Small intestine (tissue), 7 donors: Measurements from ENCODE around the gene OIT3. TPM values are rescaled to one million over a fixed set of nuclear protein-coding genes. Genes with fewer than 3 reads are reported as not detected.
"Not testable (repeated sequence)": the region's sequence is repeated elsewhere in the genome, so short reads cannot be mapped to it uniquely, and the experiment has no call there.

Experiments used
- DNase-seq, 2 donors: peaks; one replicate each; pipeline versions ENCODE4 v3.0.0 to v3.0.0-alpha.2; 2013
- FAIRE-seq: peaks from 2 replicates; lab custom pipeline; 2012; peaks lifted over from hg19 to GRCh38; lab: Jason Lieb, UNC
- H3K27ac ChIP-seq, 3 donors: one replicate each; pipeline ENCODE4 v1.5.1; 2013; ENCODE audit warnings: low read length in 2 of 3, mild to moderate bottlenecking in 2 of 3, control low read depth in 1 of 3, inconsistent platforms in 1 of 3, low read depth in 1 of 3, moderate library complexity in 1 of 3
- H3K27me3 ChIP-seq, 3 donors: one replicate each; pipeline ENCODE4 v1.6.1; 2013; ENCODE audit warnings: low read length in 3 of 3, inconsistent platforms in 1 of 3; ENCODE audit not compliant: control insufficient read depth in 3 of 3, insufficient read depth in 3 of 3
- H3K36me3 ChIP-seq, 3 donors: one replicate each; pipeline ENCODE4 v1.6.1; 2013; ENCODE audit warnings: low read length in 3 of 3, inconsistent platforms in 1 of 3, low read depth in 1 of 3, mild to moderate bottlenecking in 1 of 3, moderate library complexity in 1 of 3; ENCODE audit not compliant: control insufficient read depth in 3 of 3, insufficient read depth in 2 of 3
- H3K4me1 ChIP-seq, 3 donors: one replicate each; pipeline ENCODE4 v1.6.1; 2013; ENCODE audit warnings: low read length in 2 of 3, inconsistent platforms in 1 of 3, low read depth in 1 of 3, mild to moderate bottlenecking in 1 of 3, moderate library complexity in 1 of 3; ENCODE audit not compliant: control insufficient read depth in 3 of 3, insufficient read depth in 2 of 3
- H3K4me3 ChIP-seq, 3 donors: one replicate each; pipeline ENCODE4 v1.5.1; 2013; ENCODE audit warnings: low read length in 3 of 3, control low read depth in 1 of 3, inconsistent platforms in 1 of 3, low read depth in 1 of 3, mild to moderate bottlenecking in 1 of 3, moderate library complexity in 1 of 3
- H3K9me3 ChIP-seq, 2 donors: one replicate each; pipeline ENCODE4 v1.6.1; 2013; ENCODE audit warnings: low read depth in 1 of 2, low read length in 1 of 2; ENCODE audit not compliant: control insufficient read depth in 2 of 2, insufficient read depth in 1 of 2
- WGBS, 3 donors: extraction: QIAGEN DNeasy Blood & Tissue Kit; methylation state at CpG; one replicate each; pipeline ENCODE4 v1.1.7; 2013; 5-methylcytosine and 5-hydroxymethylcytosine counted together
- polyA plus RNA-seq, 4 donors: library from polyadenylated mRNA; stranded (reverse) in 3 of 4; unstranded in 1 of 4; fragments of 200-250 nt in 3 of 4; fragments of 120-200 nt in 1 of 4; gene quantifications; one replicate each; pipeline versions ENCODE4 v1.2.1 to v1.2.3, GENCODE V29; 2013
- donor health status: healthy with polysubstance abuse.
- donor health status: control.
- donor health status: control.
- donor health status: Bipolar disorder and iron deficiency.
- donor health status: healthy.

OIT3 gene
- polyA plus RNA-seq, 4 donors: 0.07 to 10.6 (median 0.45) TPM; not detected in 1

GRCh38 chr10:72904806-72905205 is 11.3 kb downstream of the OIT3 start:
- FAIRE-seq (no peak), DNase-seq (no peak)
- WGBS, 3 donors: 86 to 94% (median 90%) methylated on average over 3 of the region's 3 CpGs
- H3K4me3 ChIP-seq: no peak overlapping the region
- H3K4me1 ChIP-seq: no peaks in the 10 kb centered on the region
- H3K36me3 ChIP-seq: no peaks in the 10 kb centered on the region
- H3K9me3 ChIP-seq: peaks cover 0 to 3% of the 10 kb centered on the region in 2 donors
- no peak overlapping the region for H3K27ac ChIP-seq
- no peaks in the 10 kb centered on the region for H3K27me3 ChIP-seq

- no peak for FAIRE-seq
- H3K27me3 ChIP-seq: no peaks in the 10 kb centered on the region
Measured at GRCh38 chr10:72906446-72906845, 12.9 kb downstream of the OIT3 start.

GRCh38 chr10:72910705-72911104 is 17.2 kb downstream of the OIT3 start:
- Histone ChIP-seq H3K27ac (no peak overlapping the region), H3K36me3 (peaks cover 0 to 1% (median 0%) of the 10 kb centered on the region in 3 donors), H3K9me3 (no peaks in the 10 kb centered on the region), H3K4me1 (no peaks in the 10 kb centered on the region), H3K27me3 (no peaks in the 10 kb centered on the region), H3K4me3 (no peak overlapping the region)
- FAIRE-seq: no peak
- DNase-seq: no peak

More at GRCh38 chr10:72906446-72906845, 12.9 kb downstream of the OIT3 start:
- peaks cover 0 to 3% of the 10 kb centered on the region in 2 donors for H3K9me3 ChIP-seq
- no peak overlapping the region for H3K27ac ChIP-seq
- 85 to 91% (median 86%) methylated on average over 6 of the region's 6 CpGs for WGBS, 3 donors
- no peak overlapping the region for H3K4me3 ChIP-seq
- H3K4me1 ChIP-seq: no peaks in the 10 kb centered on the region
- no peaks in the 10 kb centered on the region for H3K36me3 ChIP-seq
- DNase-seq: no peak

GRCh38 chr10:72911758-72912157 is 18.2 kb downstream of the OIT3 start:
- DNase-seq (no peak), FAIRE-seq (no peak)
- no peaks in the 10 kb centered on the region for H3K4me1 ChIP-seq
- H3K36me3 ChIP-seq: peaks cover 0 to 1% (median 0%) of the 10 kb centered on the region in 3 donors
- no peak overlapping the region for H3K27ac ChIP-seq
- H3K4me3 ChIP-seq: no peak overlapping the region
- no peaks in the 10 kb centered on the region for H3K9me3 ChIP-seq
- 93 to 96% (median 93%) methylated on average over 2 of the region's 2 CpGs for WGBS, 3 donors
- H3K27me3 ChIP-seq: no peaks in the 10 kb centered on the region

- no peak overlapping the region for H3K4me3 ChIP-seq
- H3K9me3 ChIP-seq: no peaks in the 10 kb centered on the region
- H3K36me3 ChIP-seq: peaks cover 0 to 1% (median 0%) of the 10 kb centered on the region in 3 donors
- FAIRE-seq (no peak), DNase-seq (no peak)
- 29 to 64% (median 56%) methylated on average over 4 of the region's 4 CpGs for WGBS, 3 donors
- H3K27me3 ChIP-seq: no peaks in the 10 kb centered on the region
- no peak overlapping the region for H3K27ac ChIP-seq
- no peaks in the 10 kb centered on the region for H3K4me1 ChIP-seq
Measured at GRCh38 chr10:72912736-72913135, 19.2 kb downstream of the OIT3 start.

- WGBS, 3 donors: 83 to 92% (median 91%) methylated on average over 7 of the region's 7 CpGs
- Histone ChIP-seq H3K9me3 (no peaks in the 10 kb centered on the region), H3K27me3 (no peaks in the 10 kb centered on the region), H3K36me3 (peaks cover 0 to 1% (median 0%) of the 10 kb centered on the region in 3 donors), H3K4me1 (no peaks in the 10 kb centered on the region), H3K4me3 (no peak overlapping the region), H3K27ac (no peak overlapping the region)
- no peak for FAIRE-seq
- DNase-seq: no peak
Measured at GRCh38 chr10:72913287-72913686, 19.7 kb downstream of the OIT3 start.

GRCh38 chr10:72917201-72917600 is 23.7 kb downstream of the OIT3 start:
- not testable (repeated sequence) for H3K27me3 ChIP-seq, H3K4me1 ChIP-seq, H3K27ac ChIP-seq, H3K36me3 ChIP-seq, H3K9me3 ChIP-seq, DNase-seq, FAIRE-seq, H3K4me3 ChIP-seq
- 72 to 93% (median 83%) methylated on average over 3 of the region's 3 CpGs for WGBS, 3 donors

- H3K9me3 ChIP-seq, H3K4me1 ChIP-seq, H3K4me3 ChIP-seq, FAIRE-seq, H3K27ac ChIP-seq, H3K36me3 ChIP-seq, DNase-seq, H3K27me3 ChIP-seq: not testable (repeated sequence)
- 77 to 80% (median 79%) methylated on average over 2 of the region's 2 CpGs for whole genome bisulfite sequencing, 3 donors
Measured at GRCh38 chr10:72917803-72918332, 24.3 kb downstream of the OIT3 start.

GRCh38 chr10:72918352-72918751 is 24.8 kb downstream of the OIT3 start:
- H3K9me3 ChIP-seq: peaks cover 0 to 6% of the 10 kb centered on the region in 2 donors
- H3K27me3 ChIP-seq: no peaks in the 10 kb centered on the region
- H3K27ac ChIP-seq: no peak overlapping the region
- 91 to 94% (median 92%) methylated on average over 8 of the region's 8 CpGs for WGBS, 3 donors
- no peak for DNase-seq
- H3K4me1 ChIP-seq: no peaks in the 10 kb centered on the region
- FAIRE-seq: no peak
- no peak overlapping the region for H3K4me3 ChIP-seq
- H3K36me3 ChIP-seq: peaks cover 0 to 1% (median 0%) of the 10 kb centered on the region in 3 donors
